HAP-1 (cell line): ENCODE measurements around the gene UBE2G1.
"Not testable (repeated sequence)": the region's sequence is repeated elsewhere in the genome, so short reads cannot be mapped to it uniquely, and the experiment has no call there.

ENCODE experiments used
- DNase-seq, 2 experiments: peaks; one replicate each; pipeline ENCODE4 v3.0.0-alpha.2; 2016 to 2020; ENCODE audit warnings: low spot score in 2 of 2
- H3K27me3 ChIP-seq: fragments of 250-450 bp; sonication (Bioruptor Pico); 2 replicates; pipeline ENCODE4 v1.5.1; 2020; ENCODE audit warnings: low read depth, mild to moderate bottlenecking, moderate library complexity
- H3K36me3 ChIP-seq: fragments of 250-450 bp; sonication (Bioruptor Pico); replicated peaks from 2 replicates; pipeline ENCODE4 v1.5.1; 2020; ENCODE audit warnings: mild to moderate bottlenecking
- H3K4me1 ChIP-seq: fragments of 250-450 bp; sonication (Bioruptor Pico); 2 replicates; pipeline ENCODE4 v1.5.1; 2020; ENCODE audit warnings: mild to moderate bottlenecking
- H3K4me3 ChIP-seq: fragments of 250-450 bp; sonication (Bioruptor Pico); 2 replicates; pipeline ENCODE4 v1.5.1; 2020; ENCODE audit warnings: mild to moderate bottlenecking, moderate library complexity
- H3K9me3 ChIP-seq: fragments of 250-450 bp; sonication (Bioruptor Pico); 2 replicates; pipeline ENCODE4 v1.5.1; 2020; ENCODE audit warnings: mild to moderate bottlenecking, moderate library complexity
- in situ Hi-C: fragments of 300-500 bp; cut with MboI; formaldehyde crosslinking; loops from 3 replicates; pipeline ENCODE4 v1.14.3; 2020; ENCODE audit warnings: low sequenced_read_pairs, inconsistent platforms, mixed read lengths

UBE2G1 gene

GRCh38 chr17:4365103-4365627, 1.3 kb downstream of the UBE2G1 start:
- no peaks in the 10 kb centered on the region for H3K9me3 ChIP-seq
- H3K27me3 ChIP-seq = no peaks in the 10 kb centered on the region
- peaks cover 13% of the 10 kb centered on the region for H3K4me1 ChIP-seq
- in situ Hi-C loops = no loop called here
- peaks cover 34% of the 10 kb centered on the region for H3K36me3 ChIP-seq
- H3K4me3 ChIP-seq = peak overlapping the region; percentile 87
- peak; percentile 95 to 97 for DNase-seq

- no peaks in the 10 kb centered on the region for H3K27me3 ChIP-seq
- no peaks in the 10 kb centered on the region for H3K9me3 ChIP-seq
- in situ Hi-C loops = no loop called here
- H3K36me3 ChIP-seq = peaks cover 34% of the 10 kb centered on the region
- peaks cover 13% of the 10 kb centered on the region for H3K4me1 ChIP-seq
- H3K4me3 ChIP-seq = peak overlapping the region; percentile 87
- DNase-seq = peak in 1 of 2 experiments; percentile 34
Observed at GRCh38 chr17:4364622-4365041, 1.8 kb downstream of the UBE2G1 start.

- in situ Hi-C loops = no loop called here
- DNase-seq = peak; percentile 30 to 42
- H3K4me1 ChIP-seq = peaks cover 12% of the 10 kb centered on the region
Observed at GRCh38 chr17:4362141-4362540, 4.3 kb downstream of the UBE2G1 start.

GRCh38 chr17:4358154-4358553, 8.3 kb downstream of the UBE2G1 start:
- Histone ChIP-seq H3K36me3 (peaks cover 21% of the 10 kb centered on the region), H3K9me3 (no peaks in the 10 kb centered on the region), H3K4me1 (peaks cover 5% of the 10 kb centered on the region), H3K27me3 (no peaks in the 10 kb centered on the region), H3K4me3 (no peak overlapping the region)
- DNase-seq = no peak
- in situ Hi-C loops = no loop called here

More at GRCh38 chr17:4362141-4362540, 4.3 kb downstream of the UBE2G1 start:
- peaks cover 34% of the 10 kb centered on the region for H3K36me3 ChIP-seq
- no peaks in the 10 kb centered on the region for H3K27me3 ChIP-seq
- no peak overlapping the region for H3K4me3 ChIP-seq
- no peaks in the 10 kb centered on the region for H3K9me3 ChIP-seq

- Histone ChIP-seq H3K36me3 (peaks cover 16% of the 10 kb centered on the region), H3K27me3 (no peaks in the 10 kb centered on the region), H3K4me1 (peaks cover 5% of the 10 kb centered on the region), H3K4me3 (no peak overlapping the region), H3K9me3 (no peaks in the 10 kb centered on the region)
- DNase-seq = no peak
- in situ Hi-C loops = no loop called here
Observed at GRCh38 chr17:4357671-4358070, 8.8 kb downstream of the UBE2G1 start.

GRCh38 chr17:4357030-4357628, 9.3 kb downstream of the UBE2G1 start:
- peaks cover 11% of the 10 kb centered on the region for H3K36me3 ChIP-seq
- no peaks in the 10 kb centered on the region; the same call in 1 of the 2 replicates for H3K4me1 ChIP-seq
- in situ Hi-C loops = no loop called here
- DNase-seq = no peak
- H3K4me3 ChIP-seq = no peak overlapping the region
- no peaks in the 10 kb centered on the region for H3K9me3 ChIP-seq
- H3K27me3 ChIP-seq = no peaks in the 10 kb centered on the region

- Histone ChIP-seq H3K36me3 (peaks cover 5% of the 10 kb centered on the region), H3K27me3 (no peaks in the 10 kb centered on the region), H3K4me3 (no peak overlapping the region), H3K4me1 (no peaks in the 10 kb centered on the region), H3K9me3 (no peaks in the 10 kb centered on the region)
- DNase-seq = no peak
- in situ Hi-C loops = no loop called here
Observed at GRCh38 chr17:4354862-4355514, 11.5 kb downstream of the UBE2G1 start.

- in situ Hi-C loops = no loop called here
- H3K9me3 ChIP-seq = no peaks in the 10 kb centered on the region
- H3K4me3 ChIP-seq = no peak overlapping the region
- H3K27me3 ChIP-seq = no peaks in the 10 kb centered on the region
- DNase-seq = no peak
- peaks cover 5% of the 10 kb centered on the region for H3K36me3 ChIP-seq
- H3K4me1 ChIP-seq = no peaks in the 10 kb centered on the region
Observed at GRCh38 chr17:4354206-4354605, 12.3 kb downstream of the UBE2G1 start.

GRCh38 chr17:4350214-4350613, 16.3 kb downstream of the UBE2G1 start:
- H3K9me3 ChIP-seq, H3K4me3 ChIP-seq, H3K27me3 ChIP-seq, H3K36me3 ChIP-seq, DNase-seq, H3K4me1 ChIP-seq, in situ Hi-C loops: not testable (repeated sequence)

GRCh38 chr17:4345581-4346252, 20.8 kb downstream of the UBE2G1 start:
- in situ Hi-C loops = no loop called here
- peaks cover 3% of the 10 kb centered on the region for H3K4me1 ChIP-seq

GRCh38 chr17:4344926-4345325, 21.5 kb downstream of the UBE2G1 start:
- peaks cover 3% of the 10 kb centered on the region for H3K4me1 ChIP-seq
- H3K4me3 ChIP-seq = no peak overlapping the region
- in situ Hi-C loops = no loop called here
- H3K9me3 ChIP-seq = no peaks in the 10 kb centered on the region
- DNase-seq = no peak
- no peaks in the 10 kb centered on the region for H3K36me3 ChIP-seq
- H3K27me3 ChIP-seq = no peaks in the 10 kb centered on the region

More at GRCh38 chr17:4345581-4346252, 20.8 kb downstream of the UBE2G1 start:
- Histone ChIP-seq H3K36me3 (no peaks in the 10 kb centered on the region), H3K4me3 (no peak overlapping the region), H3K27me3 (no peaks in the 10 kb centered on the region), H3K9me3 (no peaks in the 10 kb centered on the region)
- DNase-seq = no peak

GRCh38 chr17:4342535-4342934, 23.9 kb downstream of the UBE2G1 start:
- DNase-seq = no peak
- Histone ChIP-seq H3K36me3 (no peaks in the 10 kb centered on the region), H3K4me1 (peaks cover 3% of the 10 kb centered on the region), H3K9me3 (no peaks in the 10 kb centered on the region), H3K4me3 (no peak overlapping the region), H3K27me3 (no peaks in the 10 kb centered on the region)
- in situ Hi-C loops = no loop called here

GRCh38 chr17:4341616-4341977, 24.9 kb downstream of the UBE2G1 start:
- no peak for DNase-seq
- in situ Hi-C loops = no loop called here
- Histone ChIP-seq H3K4me1 (peaks cover 3% of the 10 kb centered on the region), H3K4me3 (no peak overlapping the region), H3K36me3 (no peaks in the 10 kb centered on the region), H3K27me3 (no peaks in the 10 kb centered on the region), H3K9me3 (no peaks in the 10 kb centered on the region)
